Bronchial epithelial cell (primary cell): ENCODE data around the gene SLC30A3. TPM values are rescaled to one million over a fixed set of nuclear protein-coding genes. Genes with fewer than 3 reads are reported as not detected.

ENCODE experiments used
- DNase-seq: peaks from one replicate; pipeline ENCODE4 v3.0.0-alpha.2; 2010; ENCODE audit warnings: low read depth
- FAIRE-seq: peaks from 2 replicates; lab custom pipeline; 2011; peaks lifted over from hg19 to GRCh38; lab: Jason Lieb, UNC
- H3K27me3 ChIP-seq: 2 replicates; pipeline ENCODE4 v1.5.1; 2011; ENCODE audit warnings: low read length; ENCODE audit not compliant: control insufficient read depth, insufficient read depth
- H3K36me3 ChIP-seq: 2 replicates; pipeline ENCODE4 v1.5.1; 2011; ENCODE audit warnings: low read length; ENCODE audit not compliant: control insufficient read depth, insufficient read depth
- H3K4me3 ChIP-seq: 2 replicates; pipeline ENCODE4 v1.5.1; 2011; ENCODE audit warnings: mild to moderate bottlenecking, low read depth, low read length, control low read depth
- CTCF ChIP-seq: IDR thresholded peaks from 2 replicates; pipeline ENCODE4 v1.5.1; 2011; ENCODE audit warnings: mild to moderate bottlenecking, moderate library complexity, low read length, control low read depth, inconsistent platforms; ENCODE audit not compliant: insufficient read depth, severe bottlenecking
- total RNA-seq: library from RNA; depleted of rRNA; stranded (reverse); fragments of >200 nt; gene quantifications from 2 replicates; pipeline ENCODE4 v1.2.1, GENCODE V29; 2014

SLC30A3 gene
- total RNA-seq, 1 donor from 2014 or later, result not detected

- Histone ChIP-seq H3K27me3 (peaks cover 24% of the 10 kb centered on the region), H3K4me3 (no peak overlapping the region), H3K36me3 (peaks cover 2% of the 10 kb centered on the region)
- FAIRE-seq (no peak), DNase-seq (no peak)
- TF ChIP-seq CTCF, result no peak
Observed at GRCh38 chr2:27307287-27307544, 44.4 kb upstream of the SLC30A3 start.

DNA sequence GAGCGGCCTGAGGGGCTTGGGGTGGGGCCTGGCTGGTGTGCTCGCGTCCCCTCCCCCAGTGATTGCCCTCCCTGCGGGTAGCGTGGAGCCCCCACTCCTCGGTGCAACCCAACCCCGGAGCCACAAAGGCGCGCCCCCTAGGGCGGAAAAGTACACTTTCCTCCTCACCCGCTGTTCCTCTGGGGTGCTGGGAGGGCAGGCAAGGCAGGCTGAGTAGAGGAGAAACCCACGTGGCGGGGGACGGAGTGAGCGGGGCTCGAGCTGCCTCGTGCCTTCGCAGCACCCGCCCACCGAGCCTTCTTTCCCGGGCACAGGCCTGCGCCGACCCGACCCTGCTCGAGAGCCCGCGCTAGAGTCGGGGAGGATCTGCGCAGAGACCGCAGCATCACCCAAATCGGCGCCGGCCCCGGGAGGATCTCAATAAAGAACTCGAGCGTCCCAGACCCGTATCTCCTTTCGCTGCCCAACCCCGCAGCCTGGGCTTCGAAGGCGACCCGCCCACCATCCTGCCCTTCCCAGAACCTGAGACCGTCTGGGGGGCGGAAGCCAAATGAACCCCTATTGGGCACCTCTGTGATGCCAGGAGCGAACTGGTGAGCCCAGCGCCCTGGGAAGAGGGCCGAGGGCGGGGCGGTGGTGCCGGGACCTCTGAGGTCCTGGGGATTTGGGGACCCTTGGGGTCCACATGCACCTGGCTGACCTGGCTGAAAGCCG lies 43.9 kb upstream of the SLC30A3 start:
- TF ChIP-seq CTCF, result no peak
- DNase-seq, result no peak
- no peak overlapping the region for H3K4me3 ChIP-seq
- H3K27me3 ChIP-seq, result peaks cover 24% of the 10 kb centered on the region
- FAIRE-seq, result no peak
- H3K36me3 ChIP-seq, result peaks cover 2% of the 10 kb centered on the region

- Histone ChIP-seq H3K4me3 (no peak overlapping the region), H3K27me3 (peaks cover 24% of the 10 kb centered on the region), H3K36me3 (no peaks in the 10 kb centered on the region)
- TF ChIP-seq CTCF, result no peak
- DNase-seq, result no peak
- FAIRE-seq, result no peak
Observed at GRCh38 chr2:27306136-27306535, 43.3 kb upstream of the SLC30A3 start.

DNA sequence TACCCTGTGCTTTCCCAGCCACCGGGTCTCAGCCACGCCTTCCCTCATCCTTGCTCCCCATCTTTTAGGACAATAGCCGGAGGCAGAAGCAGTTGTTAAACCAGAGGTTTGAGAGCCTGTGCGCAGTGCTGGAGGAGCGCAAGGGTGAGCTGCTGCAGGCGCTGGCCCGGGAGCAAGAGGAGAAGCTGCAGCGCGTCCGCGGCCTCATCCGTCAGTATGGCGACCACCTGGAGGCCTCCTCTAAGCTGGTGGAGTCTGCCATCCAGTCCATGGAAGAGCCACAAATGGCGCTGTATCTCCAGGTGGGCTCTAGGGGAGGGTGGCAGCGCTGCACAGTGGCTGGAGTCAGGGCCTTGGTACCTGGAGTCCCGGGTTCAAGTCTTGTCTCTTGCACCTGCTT lies 42.7 kb upstream of the SLC30A3 start:
- FAIRE-seq, result no peak
- no peak for TF ChIP-seq CTCF
- H3K36me3 ChIP-seq, result no peaks in the 10 kb centered on the region
- no peak overlapping the region for H3K4me3 ChIP-seq
- H3K27me3 ChIP-seq, result peaks cover 24% of the 10 kb centered on the region
- no peak for DNase-seq

DNA sequence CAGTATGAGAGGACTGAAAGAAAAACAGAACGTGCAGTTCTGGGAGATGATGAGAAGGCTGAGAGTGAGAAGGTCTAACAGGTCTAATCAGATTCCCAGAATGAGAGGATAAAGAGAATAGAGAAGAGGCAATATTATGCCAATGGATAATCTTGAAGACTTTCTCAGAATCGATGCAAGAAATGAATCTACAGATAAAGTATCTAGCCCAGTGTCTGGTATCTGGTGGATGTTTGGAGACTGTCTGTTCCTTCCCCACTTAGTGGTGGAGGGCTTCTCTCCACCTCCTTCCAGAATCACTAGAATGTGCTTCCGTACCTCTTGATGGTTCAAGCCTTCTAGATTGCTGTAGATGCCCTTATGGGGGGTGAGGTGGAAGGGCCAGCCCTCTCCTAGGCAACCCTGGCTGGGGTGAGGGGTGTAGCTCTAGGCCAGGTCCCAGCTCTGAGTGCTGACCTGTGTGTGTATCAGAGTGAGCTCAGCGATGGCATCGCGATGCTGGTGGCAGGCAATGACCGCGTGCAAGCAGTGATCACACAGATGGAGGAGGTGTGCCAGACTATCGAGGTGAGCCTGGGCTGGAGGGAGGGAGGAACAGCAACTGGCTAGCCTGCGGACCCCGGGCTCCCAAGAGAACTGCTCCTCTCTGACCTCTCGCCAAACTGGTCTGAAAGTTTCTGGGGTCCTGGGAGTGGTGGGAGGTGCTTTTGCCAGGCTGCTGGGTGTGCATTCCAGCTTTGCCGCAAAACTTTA lies 41.8 kb upstream of the SLC30A3 start:
- no peak for FAIRE-seq
- H3K27me3 ChIP-seq, result peaks cover 24% of the 10 kb centered on the region
- H3K36me3 ChIP-seq, result no peaks in the 10 kb centered on the region
- no peak for TF ChIP-seq CTCF
- H3K4me3 ChIP-seq, result no peak overlapping the region
- no peak for DNase-seq
